Left colon (tissue), 2 donors: ENCODE results near the gene FGF21. TPM values are rescaled to one million over a fixed set of nuclear protein-coding genes. Genes with fewer than 3 reads are reported as not detected.
A peak's percentile ranks its signal among the peaks of the same experiment; 100 is the strongest.
"Not testable (repeated sequence)": the region's sequence is repeated elsewhere in the genome, so short reads cannot be mapped to it uniquely, and the experiment has no call there.

Experiments used
- ATAC-seq: fragments of 200-7000 bp; cut with Tn5 transposase; one replicate; pipeline ENCODE4 v1.9.1; 2020; ENCODE audit warnings: mild to moderate bottlenecking, moderate library complexity
- DNase-seq, 2 donors: peaks; one replicate each; pipeline ENCODE4 v3.0.0-alpha.2; 2020
- intact Hi-C, 2 donors: fragments of 100-400 bp; cut with DNase I in 1 of 2; cut with micrococcal nuclease in 1 of 2; formaldehyde crosslinking; loops; one replicate each; pipeline versions ENCODE4 v1.11.2 to v1.14.0; 2022; cut with DNase I, micrococcal nuclease
- total RNA-seq, 2 donors: library from RNA; stranded (reverse); fragmentation: NEBNext Ultra II Directional; extraction: Animal tissue kit (Norgen Biotek cat#: 25700); gene quantifications; one replicate each; pipeline ENCODE4 v1.2.1, GENCODE V29; 2021
- donor health status: DM: no; HTN: no; CAD: no.
- donor health status: DM: yes; HTN: yes; CAD: no.

FGF21 gene
- total RNA-seq, 2 donors from 2014 or later, result not detected

DNA sequence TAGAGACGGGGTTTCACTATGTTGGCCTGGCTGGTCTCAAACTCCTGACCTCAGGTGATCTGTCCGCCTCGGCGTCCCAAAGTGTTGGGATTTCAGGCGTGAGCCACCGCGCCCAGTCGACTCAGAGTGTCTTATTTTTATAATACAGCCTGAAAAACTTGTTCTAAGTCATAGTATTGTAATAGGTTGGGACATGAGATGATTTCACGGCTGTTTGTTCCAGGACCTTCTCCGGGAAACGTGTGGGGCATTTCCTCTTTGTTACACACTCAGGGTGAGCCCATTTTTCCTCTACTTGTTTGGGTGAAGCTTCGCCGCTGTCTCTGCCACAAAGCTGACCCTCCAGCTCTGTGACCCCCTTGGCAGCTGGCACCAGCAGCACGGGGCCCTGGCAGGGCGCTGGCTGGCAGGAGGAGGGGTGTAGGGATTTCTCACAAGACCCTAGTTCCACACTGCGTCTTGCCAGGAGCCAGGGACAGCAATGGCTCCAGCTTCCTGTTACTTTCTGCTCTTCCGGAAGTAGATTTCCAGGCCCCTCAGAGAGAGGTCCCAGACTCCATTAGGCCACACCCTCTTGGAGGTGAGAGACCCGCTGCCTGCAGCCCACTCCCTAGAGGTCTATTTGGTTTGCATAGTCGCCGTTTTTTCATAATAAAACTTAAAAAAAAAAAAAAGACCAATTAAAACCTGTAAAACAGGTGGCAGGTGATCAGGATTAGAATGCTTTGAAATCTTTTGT lies 15.6 kb downstream of the FGF21 start:
- no peak for DNase-seq
- intact Hi-C loops, result no loop called here

GRCh38 chr19:48772503-48772953 lies 17.2 kb downstream of the FGF21 start:
- ATAC-seq (no peak), DNase-seq (no peak)
- intact Hi-C loops, result no loop called here

More for the DNA sequence above, 15.6 kb downstream of the FGF21 start:
- no peak for ATAC-seq

DNA sequence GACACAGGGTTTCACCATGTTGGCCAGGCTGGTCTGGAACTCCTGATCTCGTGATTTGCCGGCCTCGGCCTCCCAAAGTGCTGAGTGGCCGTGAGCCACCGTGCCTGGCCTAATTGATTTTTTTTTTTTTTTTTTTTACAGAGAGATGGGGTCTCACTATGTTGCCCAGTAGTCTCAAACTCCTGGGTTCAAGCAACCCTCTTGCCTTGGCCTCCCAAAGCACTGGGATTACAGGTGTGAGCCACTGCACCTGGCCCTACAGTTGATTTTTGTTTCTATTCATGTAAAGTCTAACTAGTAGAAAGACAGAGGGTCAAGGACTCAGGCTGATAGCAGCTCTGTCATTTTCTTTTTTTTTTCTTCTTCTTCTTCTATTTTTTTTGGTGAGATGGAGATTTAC lies 21.8 kb downstream of the FGF21 start:
- no peak for DNase-seq
- ATAC-seq, result no peak
- intact Hi-C loops, result no loop called here

- DNase-seq (no peak), ATAC-seq (no peak)
- intact Hi-C loops, result no loop called here
Observed at GRCh38 chr19:48777720-48778119, 22.4 kb downstream of the FGF21 start.

DNA sequence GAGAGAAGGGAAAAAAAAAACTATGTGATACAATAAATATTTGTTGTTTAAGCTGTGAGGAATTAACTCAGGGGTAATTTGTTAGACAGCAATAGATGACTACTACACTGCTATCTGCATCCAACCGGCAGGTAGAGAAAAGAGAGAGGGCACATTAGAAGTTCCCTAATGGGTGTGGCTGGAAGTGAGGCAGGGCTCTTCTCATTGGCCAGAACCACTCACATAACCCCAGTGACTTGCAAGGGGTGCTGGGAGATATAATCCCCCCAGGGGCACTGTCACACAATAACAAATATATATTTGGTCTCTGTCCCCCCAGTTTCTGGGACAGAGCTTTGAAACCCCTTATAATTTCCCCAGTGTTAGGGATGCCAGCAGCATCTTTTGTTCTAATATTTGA lies 24.3 kb downstream of the FGF21 start:
- ATAC-seq (no peak), DNase-seq (no peak)
- intact Hi-C loops, result no loop called here

- no peak for DNase-seq
- intact Hi-C loops, result no loop called here
- ATAC-seq, result peak; percentile 43
Observed at GRCh38 chr19:48780631-48781391, 25.5 kb downstream of the FGF21 start.

DNA sequence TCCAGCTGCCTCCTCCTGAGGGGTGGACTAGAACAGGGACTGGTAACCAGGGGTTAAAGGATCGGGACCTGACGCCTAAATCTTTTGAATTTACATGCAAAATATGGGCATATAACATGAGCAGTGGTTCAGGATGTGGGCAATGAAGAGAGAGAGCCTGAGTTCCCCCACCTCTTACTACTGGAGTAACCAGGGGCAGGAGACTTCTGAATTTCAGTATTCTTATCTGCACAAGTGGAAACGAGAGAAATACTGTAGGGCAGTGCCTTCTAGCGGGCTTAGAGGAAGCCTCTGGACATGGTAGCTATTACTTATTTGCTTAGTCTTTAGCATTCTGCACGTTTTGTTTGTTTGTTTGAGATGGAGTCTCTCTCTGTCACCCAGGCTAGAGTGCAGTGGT lies 29.2 kb downstream of the FGF21 start:
- ATAC-seq (no peak), DNase-seq (no peak)
- intact Hi-C loops, result no loop called here

DNA sequence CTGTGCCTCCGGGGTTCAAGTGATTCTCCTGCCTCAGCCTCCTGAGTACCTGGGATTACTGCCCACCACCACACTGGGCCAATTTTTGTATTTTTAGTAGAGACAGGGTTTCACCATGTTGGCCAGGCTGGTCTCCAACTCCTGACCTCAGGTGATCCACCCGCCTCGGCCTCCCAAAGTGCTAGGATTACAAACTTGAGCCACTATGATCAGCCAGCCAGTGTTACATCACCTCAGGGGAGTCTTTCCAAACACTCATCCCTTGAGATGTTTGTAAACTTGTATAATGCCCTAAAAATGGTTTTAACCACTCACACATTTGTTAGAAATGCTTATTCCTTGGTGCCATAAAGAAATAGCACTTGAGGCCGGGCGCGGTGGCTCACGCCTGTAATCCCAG lies 31.1 kb downstream of the FGF21 start:
- not testable (repeated sequence) for DNase-seq, ATAC-seq
- intact Hi-C loops, result loop anchor here (2.0 to 5.0 kb wide), 2 partner anchors 56 kb away; no protein-coding TSS in a partner anchor

DNA sequence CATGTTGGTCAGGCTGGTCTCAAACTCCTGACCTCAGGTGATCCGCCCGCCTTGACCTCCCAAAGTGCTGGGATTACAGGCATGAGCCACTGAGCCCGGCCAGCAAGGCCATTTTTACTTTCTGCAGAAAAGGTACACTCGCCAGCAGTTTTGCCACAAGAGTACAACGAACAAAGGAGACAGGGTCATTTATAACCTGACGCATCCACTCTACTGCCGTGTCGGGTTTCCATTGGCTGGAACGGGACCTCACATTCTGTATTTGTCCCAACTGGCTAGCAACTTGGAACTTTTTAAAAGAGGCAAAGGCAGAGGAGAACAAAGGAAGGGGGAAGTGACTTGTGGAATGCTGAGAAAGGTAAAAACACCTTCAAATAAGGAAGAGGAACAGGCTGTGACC lies 32.0 kb downstream of the FGF21 start:
- DNase-seq, ATAC-seq: not testable (repeated sequence)
- intact Hi-C loops, result loop anchor here (2.0 to 5.0 kb wide), 2 partner anchors 55 kb away; no protein-coding TSS in a partner anchor

DNA sequence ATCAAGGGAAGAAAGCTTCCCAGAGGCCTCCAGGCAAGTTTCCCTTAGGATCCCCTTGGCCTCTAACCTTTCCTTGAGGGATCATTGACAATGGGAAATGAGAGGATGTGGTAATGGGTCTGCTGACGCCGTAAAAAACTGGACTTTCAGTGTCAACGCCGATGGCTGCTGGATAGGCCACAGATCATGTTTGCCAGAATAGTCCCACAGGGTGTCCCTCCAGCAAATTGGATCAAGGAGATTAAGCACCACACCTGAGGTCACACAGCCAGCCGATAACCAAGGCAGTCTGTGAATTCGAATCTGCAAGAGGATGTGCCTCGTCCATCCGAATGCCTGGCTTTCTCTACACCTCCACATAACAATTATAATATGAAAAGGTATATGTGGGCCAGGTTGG lies 37.9 kb downstream of the FGF21 start:
- no peak for ATAC-seq
- DNase-seq, result no peak
- intact Hi-C loops, result loop anchor here in 1 of 2 donors (5.0 kb wide), 1 partner anchor 179 kb away; no protein-coding TSS in a partner anchor

DNA sequence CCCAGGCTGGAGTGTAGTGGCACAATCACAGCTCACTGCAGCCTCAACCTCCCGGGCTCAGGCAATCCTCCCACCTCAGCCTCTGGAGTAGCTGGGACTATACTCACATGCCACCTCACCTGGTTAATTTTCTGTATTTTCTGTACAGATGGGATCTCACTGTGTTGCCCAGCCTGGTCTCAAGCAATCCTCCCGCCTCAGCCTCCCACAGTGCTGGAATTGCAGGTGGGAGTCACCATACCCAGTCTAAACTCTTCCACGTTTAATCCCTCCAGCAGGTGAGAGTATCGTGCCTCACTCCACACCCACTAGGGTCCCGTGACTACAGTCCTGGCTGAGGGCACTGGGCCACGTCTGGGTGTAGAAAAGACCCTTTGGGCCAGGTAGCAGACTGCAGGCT lies 39.0 kb downstream of the FGF21 start:
- ATAC-seq (no peak), DNase-seq (no peak)
- intact Hi-C loops, result loop anchor here in 1 of 2 donors (5.0 kb wide), 1 partner anchor 178 kb away; no protein-coding TSS in a partner anchor

DNA sequence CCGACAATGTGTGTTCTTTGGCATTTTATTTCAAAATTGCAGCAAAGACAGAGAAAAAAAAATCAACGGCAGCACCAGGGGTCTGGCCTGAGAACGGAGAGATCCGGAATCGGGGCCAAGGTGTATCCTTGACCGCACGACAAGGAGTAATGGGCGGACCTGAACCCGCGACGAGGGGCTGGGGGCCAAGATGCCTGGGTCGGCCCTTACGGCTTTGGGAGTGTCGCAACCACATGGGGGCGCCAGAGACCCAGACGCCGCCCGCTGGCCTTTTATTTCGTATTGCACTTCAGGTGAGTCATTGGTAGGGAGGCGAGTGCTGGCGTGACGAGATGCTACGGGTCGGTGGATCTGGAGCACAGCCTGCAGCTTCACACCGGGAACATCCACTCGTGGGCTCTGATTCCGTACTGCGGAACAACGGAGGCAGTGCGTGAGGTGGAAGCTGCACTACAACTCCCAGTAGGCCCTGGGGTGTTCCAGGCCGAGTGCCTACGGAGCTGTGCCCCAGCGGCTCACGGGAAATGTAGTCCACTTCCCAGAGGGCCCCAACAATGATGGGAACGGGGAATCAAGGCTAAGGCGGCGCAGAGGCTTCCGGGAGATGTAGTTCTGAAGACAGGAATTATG lies 39.8 kb downstream of the FGF21 start:
- intact Hi-C loops, result no loop called here
- peak; percentile 98 for ATAC-seq
- DNase-seq, result peak; percentile 91 to 93

GRCh38 chr19:48795685-48796070 lies 40.4 kb downstream of the FGF21 start:
- intact Hi-C loops, result no loop called here
- ATAC-seq (peak; percentile 9), DNase-seq (no peak)

DNA sequence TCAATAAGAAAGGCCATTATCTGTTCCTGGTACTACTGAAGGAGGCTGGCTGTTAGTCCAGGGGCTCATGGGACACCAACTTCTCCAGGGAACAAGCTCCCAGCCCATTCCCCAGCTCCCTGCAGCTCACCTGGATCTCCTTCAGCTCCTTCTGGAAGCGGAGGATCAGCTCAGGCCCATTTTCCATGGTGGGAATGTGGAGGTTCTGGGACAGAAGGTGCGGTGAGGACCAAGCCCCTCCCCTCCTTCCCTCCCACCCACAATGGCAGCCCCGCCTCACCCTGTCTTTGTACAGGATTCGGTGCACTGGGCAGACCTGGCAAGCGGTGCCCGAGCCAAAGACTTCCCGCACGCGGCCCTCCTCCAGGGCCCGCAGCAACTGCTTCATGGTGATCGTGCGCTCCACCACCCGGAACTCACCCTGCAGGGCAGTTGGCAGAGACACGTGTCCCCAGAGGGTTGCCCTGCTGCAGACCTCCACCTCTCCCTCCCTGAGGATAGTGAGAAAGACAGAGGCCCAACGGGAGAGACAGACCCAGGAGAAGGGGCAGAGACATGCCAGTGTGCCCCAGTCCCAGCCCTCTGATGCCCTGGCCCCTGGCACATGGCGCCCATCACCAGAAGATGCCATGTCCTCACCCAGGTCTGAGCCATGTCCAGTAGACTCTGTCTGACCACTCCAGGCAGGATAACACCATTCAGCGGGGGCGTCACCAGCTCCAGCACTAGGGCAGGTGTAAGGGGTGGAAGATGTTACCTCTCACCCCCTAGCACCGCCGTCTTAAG lies 41.2 kb downstream of the FGF21 start:
- no peak for ATAC-seq
- intact Hi-C loops, result no loop called here
- DNase-seq, result no peak

GRCh38 chr19:48797103-48797502 lies 41.8 kb downstream of the FGF21 start:
- no peak for ATAC-seq
- intact Hi-C loops, result no loop called here

GRCh38 chr19:48798937-48799336 lies 43.6 kb downstream of the FGF21 start:
- intact Hi-C loops, result no loop called here
- no peak for ATAC-seq
- no peak for DNase-seq

More at GRCh38 chr19:48797103-48797502, 41.8 kb downstream of the FGF21 start:
- no peak for DNase-seq

GRCh38 chr19:48799358-48800300 lies 44.3 kb downstream of the FGF21 start:
- intact Hi-C loops, result no loop called here
- no peak for DNase-seq

DNA sequence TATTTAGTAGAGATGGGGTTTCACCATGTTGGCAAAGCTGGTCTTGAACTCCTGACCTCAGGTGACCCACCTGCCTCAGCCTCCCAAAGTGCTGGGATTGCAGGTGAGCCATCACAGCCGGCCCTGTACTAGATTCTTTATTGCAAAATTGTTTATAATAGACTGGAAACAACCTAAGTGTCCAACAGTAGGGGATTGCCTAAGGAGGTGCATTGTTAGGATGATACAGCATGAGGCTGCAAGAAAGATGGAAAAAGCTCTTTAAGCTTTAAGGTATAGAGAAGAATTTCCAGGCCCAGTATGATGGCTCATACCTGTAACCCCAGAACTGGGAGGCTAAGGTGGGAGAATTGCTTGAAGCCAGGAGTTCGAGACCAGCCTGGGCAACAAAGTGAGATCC lies 47.3 kb downstream of the FGF21 start:
- intact Hi-C loops, result no loop called here
- no peak for ATAC-seq
- DNase-seq, result no peak

More at GRCh38 chr19:48799358-48800300, 44.3 kb downstream of the FGF21 start:
- no peak for ATAC-seq
